ENCODE measurements around the gene RNF113A.

The RNF113A gene

GRCh38 chrX:119878740-119879139 lies 7.2 kb upstream of the RNF113A start:
- Histone ChIP-seq H3K79me2 (ENCODE audit: control insufficient read depth, low read length) (peaks cover 19% of the 10 kb centered on the region), H3K9me2 (replicated peaks; ENCODE audit: control insufficient read depth, low read length) (no peaks in the 10 kb centered on the region), H4K20me1 (ENCODE audit: control insufficient read depth, insufficient read depth, low read depth, low read length) (no peaks in the 10 kb centered on the region), H3K27ac (ENCODE audit: low read depth, low read length) (no peak overlapping the region), H3K4me2 (ENCODE audit: low read length) (no peak overlapping the region), H3K36me3 (ENCODE audit: control insufficient read depth, low read length) (peaks cover 22% of the 10 kb centered on the region), H3K4me3 (ENCODE audit: low read length) (no peak overlapping the region), H3F3A (ENCODE audit: control insufficient read depth, insufficient read depth) (no peaks in the 10 kb centered on the region), H3K9me3 (ENCODE audit: control insufficient read depth, insufficient read depth, low read length) (no peaks in the 10 kb centered on the region), H3K4me1 (ENCODE audit: control insufficient read depth, low read length) (peaks cover 13% of the 10 kb centered on the region), H3K27me3 (ENCODE audit: control insufficient read depth, low read length) (no peaks in the 10 kb centered on the region)
- TF ChIP-seq EZH2phosphoT487 (IDR thresholded peaks at IDR 0.05; ENCODE audit: borderline replicate concordance, low read length) (no peak), CTCF (IDR thresholded peaks at IDR 0.05; ENCODE audit: low read depth, low read length, poor library complexity, severe bottlenecking) (no peak)

GRCh38 chrX:119871245-119871598 lies 311 bp downstream of the RNF113A start:
- peaks cover 72% of the 10 kb centered on the region for H3K79me2 ChIP-seq (ENCODE audit: control insufficient read depth, low read length)

GRCh38 chrX:119870626-119871131 lies 854 bp downstream of the RNF113A start:
- Histone ChIP-seq H3K9me3 (ENCODE audit: control insufficient read depth, insufficient read depth, low read length) (no peaks in the 10 kb centered on the region), H3K4me1 (ENCODE audit: control insufficient read depth, low read length) (peaks cover 9% of the 10 kb centered on the region), H4K20me1 (ENCODE audit: control insufficient read depth, insufficient read depth, low read depth, low read length) (no peaks in the 10 kb centered on the region), H3K27me3 (ENCODE audit: control insufficient read depth, low read length) (no peaks in the 10 kb centered on the region), H3K9me2 (replicated peaks; ENCODE audit: control insufficient read depth, low read length) (no peaks in the 10 kb centered on the region), H3K4me3 (ENCODE audit: low read length) (peak overlapping the region; percentile 93), H3F3A (ENCODE audit: control insufficient read depth, insufficient read depth) (no peaks in the 10 kb centered on the region; the same call in 1 of the 2 replicates), H3K4me2 (ENCODE audit: low read length) (peak overlapping the region; percentile 83), H3K27ac (ENCODE audit: low read depth, low read length) (peak overlapping the region; percentile 88), H3K36me3 (ENCODE audit: control insufficient read depth, low read length) (peaks cover 26% of the 10 kb centered on the region), H3K79me2 (ENCODE audit: control insufficient read depth, low read length) (peaks cover 69% of the 10 kb centered on the region)
- TF ChIP-seq CTCF (IDR thresholded peaks at IDR 0.05; ENCODE audit: low read depth, low read length, poor library complexity, severe bottlenecking) (no peak), EZH2phosphoT487 (IDR thresholded peaks at IDR 0.05; ENCODE audit: borderline replicate concordance, low read length) (no peak)

More at GRCh38 chrX:119871245-119871598, 311 bp downstream of the RNF113A start:
- Histone ChIP-seq H3K9me3 (ENCODE audit: control insufficient read depth, insufficient read depth, low read length) (no peaks in the 10 kb centered on the region), H3K4me2 (ENCODE audit: low read length) (peak overlapping the region; percentile 83), H3K4me3 (ENCODE audit: low read length) (peak overlapping the region; percentile 93), H3K4me1 (ENCODE audit: control insufficient read depth, low read length) (peaks cover 9% of the 10 kb centered on the region), H3K36me3 (ENCODE audit: control insufficient read depth, low read length) (peaks cover 28% of the 10 kb centered on the region), H3K27ac (ENCODE audit: low read depth, low read length) (peak overlapping the region; percentile 88), H3F3A (ENCODE audit: control insufficient read depth, insufficient read depth) (no peaks in the 10 kb centered on the region; the same call in 1 of the 2 replicates), H3K9me2 (replicated peaks; ENCODE audit: control insufficient read depth, low read length) (no peaks in the 10 kb centered on the region), H4K20me1 (ENCODE audit: control insufficient read depth, insufficient read depth, low read depth, low read length) (no peaks in the 10 kb centered on the region), H3K27me3 (ENCODE audit: control insufficient read depth, low read length) (no peaks in the 10 kb centered on the region)
- no peak for TF ChIP-seq CTCF (IDR thresholded peaks at IDR 0.05; ENCODE audit: low read depth, low read length, poor library complexity, severe bottlenecking)
- TF ChIP-seq EZH2phosphoT487 (IDR thresholded peaks at IDR 0.05; ENCODE audit: borderline replicate concordance, low read length) = no peak
